A673 (cell line): ENCODE results near the gene PARVB.

ENCODE experiments used
- EZH2 ChIP-seq: fragments of 200-600 bp; sonication (generic); IDR thresholded peaks from 2 replicates; pipeline ENCODE4 v1.6.1; 2017; ENCODE audit warnings: borderline replicate concordance, low read depth, mild to moderate bottlenecking, mixed read lengths, antibody characterized with exemption, low read length; ENCODE audit not compliant: poor library complexity, severe bottlenecking
- TF ChIP-seq, protein P1 (sequence below): fragments of 300-800, 200-600 bp; sonication (generic); conservative IDR thresholded peaks from 2 replicates; pipeline ENCODE4 v1.5.1; 2017; ENCODE audit warnings: low read depth, mild to moderate bottlenecking, antibody characterized with exemption, low read length, moderate library complexity, mixed read lengths

GRCh38 chr22:44067033-44067432, 42.9 kb downstream of the PARVB start:
- TF ChIP-seq, protein P1, sequence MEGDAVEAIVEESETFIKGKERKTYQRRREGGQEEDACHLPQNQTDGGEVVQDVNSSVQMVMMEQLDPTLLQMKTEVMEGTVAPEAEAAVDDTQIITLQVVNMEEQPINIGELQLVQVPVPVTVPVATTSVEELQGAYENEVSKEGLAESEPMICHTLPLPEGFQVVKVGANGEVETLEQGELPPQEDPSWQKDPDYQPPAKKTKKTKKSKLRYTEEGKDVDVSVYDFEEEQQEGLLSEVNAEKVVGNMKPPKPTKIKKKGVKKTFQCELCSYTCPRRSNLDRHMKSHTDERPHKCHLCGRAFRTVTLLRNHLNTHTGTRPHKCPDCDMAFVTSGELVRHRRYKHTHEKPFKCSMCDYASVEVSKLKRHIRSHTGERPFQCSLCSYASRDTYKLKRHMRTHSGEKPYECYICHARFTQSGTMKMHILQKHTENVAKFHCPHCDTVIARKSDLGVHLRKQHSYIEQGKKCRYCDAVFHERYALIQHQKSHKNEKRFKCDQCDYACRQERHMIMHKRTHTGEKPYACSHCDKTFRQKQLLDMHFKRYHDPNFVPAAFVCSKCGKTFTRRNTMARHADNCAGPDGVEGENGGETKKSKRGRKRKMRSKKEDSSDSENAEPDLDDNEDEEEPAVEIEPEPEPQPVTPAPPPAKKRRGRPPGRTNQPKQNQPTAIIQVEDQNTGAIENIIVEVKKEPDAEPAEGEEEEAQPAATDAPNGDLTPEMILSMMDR = no peak
- TF ChIP-seq EZH2 = no peak
